Measurements from ENCODE around the gene SPRYD3.

SPRYD3 gene

DNA sequence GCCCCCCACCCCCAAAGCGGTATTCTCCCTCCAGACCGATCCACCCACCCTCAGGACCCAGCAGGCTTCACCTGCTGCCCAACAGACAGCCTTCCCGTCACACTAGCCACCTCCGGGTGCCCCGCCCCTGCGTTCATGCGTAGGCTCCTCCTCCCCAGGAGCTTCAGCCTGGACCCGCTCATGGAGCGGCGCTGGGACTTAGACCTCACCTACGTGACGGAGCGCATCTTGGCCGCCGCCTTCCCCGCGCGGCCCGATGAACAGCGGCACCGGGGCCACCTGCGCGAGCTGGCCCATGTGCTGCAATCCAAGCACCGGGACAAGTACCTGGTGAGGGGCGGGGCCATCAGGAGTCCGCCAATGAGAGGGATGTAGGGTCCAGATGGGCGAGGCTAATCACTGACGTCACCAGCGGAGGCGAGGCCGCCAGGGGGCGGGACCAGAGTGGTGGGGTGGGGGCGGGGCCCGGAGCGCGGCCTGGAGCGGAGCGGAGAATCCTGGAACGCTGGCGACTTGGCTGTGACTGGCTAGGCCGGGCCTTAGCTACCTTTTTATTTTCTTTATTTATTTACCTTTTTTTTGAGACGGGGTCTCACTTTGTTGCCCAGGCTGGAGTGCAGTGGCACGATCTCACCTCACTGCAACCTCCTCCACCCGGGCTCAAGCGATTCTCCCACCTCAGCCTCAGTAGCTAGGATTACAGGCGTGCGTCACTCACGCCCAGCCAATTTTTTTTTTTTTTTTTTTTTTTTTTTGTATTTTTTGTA, 24.9 kb downstream of the SPRYD3 start:
- Mint-ChIP-seq H3K27me3 (no peaks in the 10 kb centered on the region), H3K9me3 (no peaks in the 10 kb centered on the region), H3K4me3 (peak overlapping the region; percentile 94), H3K4me1 (ENCODE audit: low read depth) (peaks cover 11% of the 10 kb centered on the region), H3K36me3 (ENCODE audit: low read depth) (no peaks in the 10 kb centered on the region), H3K27ac (peak overlapping the region; percentile 88)

DNA sequence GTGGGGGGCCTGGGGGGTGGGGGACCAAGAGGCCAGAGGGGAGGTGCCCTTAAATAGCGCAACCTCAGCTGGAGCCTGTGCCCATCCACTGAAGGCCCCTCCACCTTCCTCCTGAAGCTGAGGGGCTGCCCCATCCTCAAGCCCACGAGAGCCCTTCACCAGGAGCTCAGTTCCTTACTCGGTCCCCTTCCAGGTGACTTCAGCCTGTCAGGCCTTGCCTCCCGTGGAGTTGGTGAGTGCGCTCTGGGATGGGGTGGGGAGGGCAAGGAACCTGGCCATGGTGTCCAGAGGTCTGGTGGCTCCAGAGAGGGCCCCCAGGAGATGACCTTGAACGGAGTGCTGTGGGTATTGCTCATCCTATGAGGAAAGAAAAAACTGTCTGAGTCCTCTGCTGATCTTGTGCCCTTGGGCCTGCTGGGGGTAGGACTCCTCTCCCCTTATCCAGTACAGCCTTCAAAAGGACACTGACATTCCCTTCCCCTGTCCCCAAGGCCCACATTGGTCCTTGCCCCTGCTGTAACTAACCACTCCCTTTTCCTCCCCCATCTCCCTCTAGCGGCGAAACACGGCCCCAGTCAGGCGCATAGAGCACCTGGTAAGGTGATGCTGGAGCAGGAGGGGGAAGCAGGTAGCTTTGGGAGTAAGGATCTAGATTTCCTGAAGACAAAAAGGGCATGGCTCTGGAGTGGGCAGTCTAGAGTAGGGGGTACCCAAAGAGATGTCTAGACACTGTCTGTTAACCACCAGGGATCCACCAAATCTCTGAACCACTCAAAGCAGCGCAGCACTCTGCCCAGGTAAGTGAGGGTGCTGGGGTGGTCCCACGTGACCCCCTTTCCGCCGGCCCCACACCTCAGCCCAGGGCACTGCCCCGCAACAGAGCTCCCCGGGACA, 25.7 kb downstream of the SPRYD3 start:
- no peaks in the 10 kb centered on the region for H3K9me3 Mint-ChIP-seq
- no peaks in the 10 kb centered on the region for H3K27me3 Mint-ChIP-seq
- H3K27ac Mint-ChIP-seq: peak overlapping the region; percentile 88
- peaks cover 19% of the 10 kb centered on the region for H3K4me1 Mint-ChIP-seq (ENCODE audit: low read depth)
- H3K36me3 Mint-ChIP-seq (ENCODE audit: low read depth): no peaks in the 10 kb centered on the region
- peak overlapping the region; percentile 94 for H3K4me3 Mint-ChIP-seq

DNA sequence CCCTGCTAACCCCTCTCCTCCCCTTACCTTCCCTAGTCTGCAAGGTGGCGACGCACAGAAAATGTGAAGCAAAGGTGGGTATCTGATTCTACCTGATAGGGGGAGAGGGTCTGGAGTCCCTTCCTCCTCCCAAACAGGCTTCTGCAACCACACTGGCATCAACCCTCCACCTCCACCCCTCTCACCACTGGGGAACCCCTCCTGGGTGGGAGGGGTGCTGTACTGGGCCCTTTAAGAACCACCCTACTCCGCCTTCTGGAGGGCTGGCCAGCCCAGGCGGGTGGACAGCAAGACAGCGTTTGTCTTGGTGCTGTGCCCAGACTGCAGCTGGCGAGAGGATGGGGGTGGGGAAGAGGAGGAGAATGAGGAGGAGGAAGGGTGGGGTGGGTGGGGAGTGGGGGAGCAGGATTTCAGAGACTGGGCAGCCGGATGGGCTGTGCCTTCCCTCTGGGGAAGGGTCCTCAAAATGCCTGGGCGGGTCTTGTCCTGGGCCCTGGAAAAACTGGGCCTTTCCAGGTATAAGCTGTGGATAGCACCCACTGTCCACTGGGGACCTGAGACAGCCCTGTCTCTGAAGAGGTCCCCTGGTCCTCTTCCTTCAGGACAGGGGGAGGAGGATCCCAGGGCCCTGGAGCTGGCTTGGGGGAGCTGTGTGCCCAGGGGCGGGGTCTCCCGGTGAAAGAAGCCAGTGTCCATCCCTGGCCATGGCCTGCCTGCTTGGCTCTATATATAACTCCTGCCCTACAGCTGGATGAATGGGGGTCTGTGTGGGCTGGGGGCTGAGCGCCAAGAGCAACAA, 26.6 kb downstream of the SPRYD3 start:
- no peak overlapping the region for H3K4me3 Mint-ChIP-seq
- no peaks in the 10 kb centered on the region for H3K27me3 Mint-ChIP-seq
- H3K36me3 Mint-ChIP-seq (ENCODE audit: low read depth): no peaks in the 10 kb centered on the region
- H3K27ac Mint-ChIP-seq: no peak overlapping the region
- peaks cover 25% of the 10 kb centered on the region for H3K4me1 Mint-ChIP-seq (ENCODE audit: low read depth)
- H3K9me3 Mint-ChIP-seq: no peaks in the 10 kb centered on the region

DNA sequence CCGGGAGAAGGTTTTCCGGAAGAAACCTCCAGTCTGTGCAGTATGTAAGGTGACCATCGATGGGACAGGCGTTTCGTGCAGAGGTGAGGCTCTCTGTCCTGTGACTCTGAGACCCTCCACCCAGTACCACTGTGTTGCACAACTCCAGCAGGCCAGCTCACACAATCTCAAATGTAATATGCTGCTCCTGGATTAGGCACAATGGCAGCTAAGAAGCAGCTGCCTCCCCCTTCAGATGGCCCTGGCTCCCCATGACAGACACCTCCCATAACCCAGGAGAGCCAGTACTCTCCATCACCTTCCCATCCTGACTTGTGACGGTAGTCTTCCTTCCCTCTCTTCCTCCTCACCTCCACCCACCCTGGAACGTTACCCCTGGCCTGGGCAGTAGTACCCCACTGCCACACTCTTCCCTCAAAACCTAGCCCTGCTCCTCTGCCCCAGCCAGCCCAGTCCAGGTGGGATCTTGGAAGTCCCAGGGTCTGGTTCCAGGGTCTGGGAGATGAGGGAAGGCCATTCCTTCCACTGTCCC, 27.2 kb downstream of the SPRYD3 start:
- no peak overlapping the region for H3K4me3 Mint-ChIP-seq
- no peak overlapping the region for H3K27ac Mint-ChIP-seq
- no peaks in the 10 kb centered on the region for H3K27me3 Mint-ChIP-seq
- no peaks in the 10 kb centered on the region for H3K9me3 Mint-ChIP-seq
- H3K36me3 Mint-ChIP-seq (ENCODE audit: low read depth): no peaks in the 10 kb centered on the region
- peaks cover 26% of the 10 kb centered on the region for H3K4me1 Mint-ChIP-seq (ENCODE audit: low read depth)

DNA sequence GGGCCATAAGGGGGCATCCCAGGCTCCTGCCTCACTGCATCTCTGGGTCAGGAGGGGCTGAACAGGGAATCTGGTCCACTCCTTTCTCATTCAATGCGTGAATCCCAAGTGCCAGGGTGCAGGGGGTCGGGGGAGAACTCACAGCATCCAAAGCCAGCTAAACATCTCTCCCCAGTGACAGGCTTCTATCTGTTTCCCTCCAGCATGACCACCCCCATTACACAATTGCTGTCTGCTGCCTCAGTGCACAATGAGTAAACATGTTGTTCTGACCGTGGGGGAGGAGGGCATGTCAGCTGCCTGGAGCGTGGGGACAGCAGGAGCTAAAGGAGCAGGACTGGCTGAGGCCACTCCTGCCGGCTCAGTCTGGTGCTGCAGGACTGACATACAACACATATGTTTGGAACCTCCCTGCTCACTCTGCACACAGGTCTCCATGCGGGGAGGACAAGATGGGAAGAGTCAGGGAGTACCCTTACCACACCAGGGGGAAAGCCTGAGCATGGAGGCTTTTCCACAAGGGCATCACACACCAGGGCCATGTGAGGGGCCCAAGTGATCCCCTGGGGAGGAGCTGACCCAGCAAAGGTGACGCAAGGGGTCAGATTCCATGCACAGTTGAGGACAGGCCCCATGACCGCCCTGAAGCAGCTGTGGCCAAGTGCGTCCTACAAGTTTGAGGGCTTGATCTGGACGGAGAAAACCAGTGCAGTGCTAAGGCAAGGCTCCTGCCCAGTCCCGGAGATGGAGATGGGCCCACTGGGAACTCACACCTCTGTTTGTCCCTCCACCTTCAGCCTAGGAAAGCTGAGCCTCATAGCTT, 27.9 kb downstream of the SPRYD3 start:
- Mint-ChIP-seq H3K27me3 (no peaks in the 10 kb centered on the region), H3K36me3 (ENCODE audit: low read depth) (no peaks in the 10 kb centered on the region), H3K27ac (no peak overlapping the region), H3K4me3 (no peak overlapping the region), H3K9me3 (no peaks in the 10 kb centered on the region), H3K4me1 (ENCODE audit: low read depth) (peaks cover 33% of the 10 kb centered on the region)

DNA sequence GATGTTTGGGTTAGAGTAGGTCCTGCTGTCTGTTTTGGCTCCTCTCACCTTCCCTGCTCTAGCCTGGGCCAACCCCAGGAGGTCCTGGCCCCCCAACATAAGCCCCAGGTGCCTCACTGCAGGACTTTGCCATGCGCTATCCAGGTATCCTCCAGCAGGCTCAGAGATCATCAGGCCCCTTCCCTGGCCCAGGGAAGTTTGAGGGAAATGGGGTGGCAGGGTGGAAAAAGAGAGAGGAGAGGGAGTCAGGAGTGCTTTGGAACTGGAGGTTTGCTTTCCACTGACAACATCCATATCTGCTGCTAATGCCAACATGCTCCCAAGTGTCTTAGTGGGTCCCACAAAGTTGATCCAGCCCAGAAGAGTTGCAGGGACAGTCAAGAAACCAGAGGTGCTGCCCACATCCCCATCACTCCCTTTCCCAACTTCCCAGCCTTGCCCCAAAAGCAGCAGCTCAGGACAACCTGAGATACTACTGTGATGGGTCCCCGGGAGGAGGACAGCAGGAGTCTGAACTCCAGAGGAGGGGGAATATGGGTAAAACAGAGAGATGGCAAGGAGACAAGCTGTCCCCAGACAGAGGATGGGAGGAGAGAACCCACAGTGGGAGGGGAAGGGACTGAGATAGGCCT, 28.6 kb downstream of the SPRYD3 start:
- Mint-ChIP-seq H3K9me3 (no peaks in the 10 kb centered on the region), H3K36me3 (ENCODE audit: low read depth) (no peaks in the 10 kb centered on the region), H3K4me3 (no peak overlapping the region), H3K27me3 (peaks cover 5% of the 10 kb centered on the region), H3K4me1 (ENCODE audit: low read depth) (peaks cover 40% of the 10 kb centered on the region), H3K27ac (no peak overlapping the region)

DNA sequence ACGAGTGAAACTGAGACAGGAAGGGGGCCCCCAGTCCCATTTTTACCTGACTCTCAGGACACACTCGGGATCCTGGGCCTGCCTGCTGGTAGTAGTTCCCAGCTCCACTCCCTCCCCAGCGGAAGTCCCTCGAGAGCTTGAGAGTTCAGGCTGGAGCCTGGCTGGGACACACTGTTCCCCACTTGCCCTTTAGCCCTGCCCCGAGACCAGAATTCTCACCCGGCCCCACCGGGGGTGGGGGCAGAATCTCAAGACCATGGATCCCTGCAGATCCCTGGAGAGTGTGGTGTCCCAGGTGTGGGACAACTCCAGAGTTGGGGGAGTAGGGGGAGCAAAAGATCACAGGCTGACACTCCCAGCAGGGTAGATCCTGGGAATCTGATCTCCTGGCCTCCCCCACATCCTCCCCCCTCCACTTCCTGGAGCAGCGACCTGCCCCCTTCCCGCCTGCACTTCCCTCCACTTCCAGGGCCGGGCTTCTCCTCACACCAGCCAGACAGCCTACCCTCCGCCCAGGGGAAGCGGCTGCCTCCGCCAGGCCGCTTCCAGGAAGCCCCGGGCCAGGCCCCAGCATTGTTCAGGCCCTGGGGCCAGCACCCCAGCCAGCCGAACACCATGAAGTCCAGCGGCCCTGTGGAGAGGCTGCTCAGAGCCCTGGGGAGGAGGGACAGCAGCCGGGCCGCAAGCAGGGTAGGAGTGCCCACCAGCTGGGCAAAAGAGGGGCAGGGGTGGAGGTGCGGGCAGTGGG, 29.4 kb downstream of the SPRYD3 start, which contains the start of gene TNS2:
TNS2 (plus strand) TSS at position 495 of the 748 bp plus-strand sequence; CDS start at position 616, 121 bp downstream.
- H3K4me3 Mint-ChIP-seq: no peak within 1 kb of the TSS
- no peaks in the 10 kb centered on the region for H3K36me3 Mint-ChIP-seq (ENCODE audit: low read depth)
- peaks cover 5% of the 10 kb centered on the region for H3K27me3 Mint-ChIP-seq
- no peak within 1 kb of the TSS for H3K27ac Mint-ChIP-seq
- no peaks in the 10 kb centered on the region for H3K9me3 Mint-ChIP-seq
- peaks cover 42% of the 10 kb centered on the region for H3K4me1 Mint-ChIP-seq (ENCODE audit: low read depth)

DNA sequence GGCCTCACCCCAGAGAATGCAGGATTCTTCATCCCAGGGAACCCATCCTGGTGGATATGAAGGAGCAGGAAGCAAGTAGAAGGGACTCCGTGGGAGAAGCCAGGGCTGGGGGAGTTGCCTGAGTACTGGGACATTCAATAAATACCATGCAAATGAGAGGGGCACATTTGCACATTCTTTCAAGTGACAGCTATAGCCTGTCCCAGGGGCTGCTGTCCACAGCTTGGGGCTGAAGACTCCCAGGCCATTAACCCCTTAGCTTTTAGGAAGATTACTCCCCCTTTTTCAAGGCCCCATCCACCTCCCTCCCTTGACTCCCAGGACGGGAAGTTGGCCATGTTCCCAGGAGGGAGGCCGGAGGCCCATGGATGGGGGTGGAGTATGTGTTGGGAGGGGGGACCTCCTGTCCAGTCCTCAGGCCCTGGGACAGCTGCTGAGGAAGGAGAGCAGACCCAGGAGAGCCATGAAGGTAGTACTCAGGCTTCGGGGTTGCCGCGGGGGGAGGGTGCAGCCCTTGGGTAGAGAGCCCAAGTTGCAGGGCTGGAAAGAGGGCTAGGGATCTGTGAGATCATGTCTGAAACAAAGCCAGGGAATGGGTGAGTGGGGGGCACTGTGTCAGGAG, 30.3 kb downstream of the SPRYD3 start:
- Mint-ChIP-seq H3K27me3 (peaks cover 5% of the 10 kb centered on the region), H3K9me3 (no peaks in the 10 kb centered on the region), H3K27ac (no peak overlapping the region), H3K36me3 (ENCODE audit: low read depth) (no peaks in the 10 kb centered on the region), H3K4me1 (ENCODE audit: low read depth) (peaks cover 37% of the 10 kb centered on the region), H3K4me3 (no peak overlapping the region)

DNA sequence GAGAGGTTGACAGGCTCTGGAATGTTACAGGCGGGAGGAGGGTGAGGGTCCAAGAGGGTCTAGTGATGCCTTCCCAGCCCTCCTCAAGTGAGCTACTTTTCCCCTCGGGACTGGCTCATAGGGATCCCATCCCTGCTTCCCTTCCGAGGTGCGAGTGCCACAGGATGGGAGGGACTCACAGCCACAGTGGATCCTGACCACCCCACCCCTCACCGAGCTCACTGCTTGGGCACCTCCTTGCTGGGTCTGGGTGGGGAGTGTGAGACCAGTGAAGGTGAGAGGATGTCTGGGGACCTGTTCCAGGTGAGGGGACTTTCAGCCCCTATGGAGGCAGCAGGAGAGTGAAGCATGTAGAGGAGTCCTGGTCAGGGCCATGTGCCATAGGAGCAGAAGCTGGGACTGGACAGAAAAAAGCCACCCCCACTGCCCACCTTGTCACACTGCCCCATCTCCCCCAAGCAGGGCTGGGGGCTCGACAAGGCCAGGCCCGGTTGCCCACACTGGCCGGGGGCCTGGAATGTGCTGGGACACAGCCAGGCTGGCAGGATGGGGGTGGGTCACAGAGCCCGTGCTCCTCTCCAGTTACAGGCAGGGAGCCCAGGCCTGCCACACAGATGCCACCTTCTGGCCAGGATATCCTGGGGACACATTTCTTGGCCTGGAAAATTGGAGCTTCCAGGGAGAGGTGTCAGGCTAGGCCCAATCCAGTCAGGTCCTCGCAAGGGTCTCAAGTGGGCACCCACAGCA, 31.0 kb downstream of the SPRYD3 start:
- Mint-ChIP-seq H3K36me3 (ENCODE audit: low read depth) (no peaks in the 10 kb centered on the region), H3K9me3 (no peaks in the 10 kb centered on the region), H3K4me1 (ENCODE audit: low read depth) (peaks cover 34% of the 10 kb centered on the region), H3K27me3 (peaks cover 5% of the 10 kb centered on the region), H3K27ac (no peak overlapping the region), H3K4me3 (peak overlapping the region; percentile 62)

DNA sequence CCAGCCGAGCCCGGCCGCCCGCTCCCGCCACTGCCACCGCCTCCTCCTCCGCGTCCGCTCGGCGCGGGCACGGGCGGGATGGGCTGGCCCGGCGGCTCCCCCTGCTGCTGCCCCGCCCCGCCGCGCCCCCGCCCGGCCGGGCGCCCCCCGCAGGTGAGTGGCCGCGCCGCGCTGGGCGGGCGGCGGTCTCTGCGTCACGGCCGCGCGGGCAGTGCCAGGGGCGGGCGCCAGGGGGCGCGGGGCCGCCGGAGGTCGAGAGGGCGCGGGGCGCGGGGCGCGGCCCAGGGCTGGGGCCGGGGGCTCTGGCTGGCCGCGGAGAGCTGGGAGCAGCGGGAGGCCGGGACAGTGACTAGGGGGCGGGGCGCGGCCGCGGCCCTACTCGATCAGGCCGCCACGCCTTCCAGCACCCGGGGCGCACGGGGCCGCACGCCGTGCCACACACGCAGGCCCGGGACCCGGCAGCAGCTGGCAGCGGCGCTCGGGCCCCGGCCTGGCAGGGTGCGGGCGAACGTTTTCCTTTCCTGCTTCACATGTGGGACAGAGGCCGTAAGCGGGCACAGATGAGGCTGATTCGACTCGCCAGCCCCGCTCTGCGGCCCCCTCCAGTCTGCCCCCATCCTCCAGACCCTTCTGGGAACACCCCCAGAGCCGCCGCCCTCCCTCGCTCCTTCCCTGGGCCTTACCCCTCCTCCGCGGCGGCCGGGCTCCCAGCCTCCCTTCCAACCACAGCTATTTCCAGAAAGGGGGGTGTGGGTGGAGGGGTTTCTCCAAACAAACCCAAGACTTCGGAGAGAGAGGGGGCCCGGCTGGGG, 31.8 kb downstream of the SPRYD3 start:
- H3K27ac Mint-ChIP-seq: no peak overlapping the region
- H3K4me3 Mint-ChIP-seq: peak overlapping the region; percentile 62
- peaks cover 5% of the 10 kb centered on the region for H3K27me3 Mint-ChIP-seq
- peaks cover 1% of the 10 kb centered on the region for H3K36me3 Mint-ChIP-seq (ENCODE audit: low read depth)
- H3K4me1 Mint-ChIP-seq (ENCODE audit: low read depth): peaks cover 34% of the 10 kb centered on the region
- no peaks in the 10 kb centered on the region for H3K9me3 Mint-ChIP-seq

DNA sequence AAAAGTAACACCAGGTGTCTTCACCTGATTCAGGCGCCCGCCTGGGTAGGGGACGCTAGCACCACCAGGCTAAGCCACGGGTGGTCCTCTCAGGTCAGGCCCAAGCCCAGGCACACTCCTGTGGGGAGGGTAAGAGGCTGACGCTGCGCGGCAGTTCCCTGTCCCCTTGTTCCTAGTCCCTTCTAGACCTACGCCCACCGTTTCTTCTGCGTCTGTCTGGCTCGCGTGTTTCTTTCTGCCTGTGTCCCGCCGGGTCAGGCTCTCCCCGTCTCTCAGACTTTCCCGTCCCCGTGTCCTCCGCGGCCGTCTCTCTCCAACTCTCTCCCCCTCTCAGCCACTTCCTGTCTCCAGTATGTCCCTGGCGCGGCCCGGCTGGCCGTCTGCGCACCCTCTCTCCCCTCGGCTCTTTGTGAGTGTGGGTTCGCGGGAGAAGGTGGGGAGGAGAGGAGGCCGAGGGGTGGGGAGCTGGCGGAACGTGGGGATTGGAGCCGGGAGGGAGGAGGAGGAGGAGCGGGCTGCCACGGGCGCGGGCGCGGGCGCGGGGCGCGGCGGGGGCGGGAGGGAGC, 32.5 kb downstream of the SPRYD3 start:
- Mint-ChIP-seq H3K36me3 (ENCODE audit: low read depth) (peaks cover 7% of the 10 kb centered on the region), H3K4me1 (ENCODE audit: low read depth) (peaks cover 34% of the 10 kb centered on the region), H3K27me3 (peaks cover 5% of the 10 kb centered on the region), H3K9me3 (no peaks in the 10 kb centered on the region), H3K4me3 (peak overlapping the region; percentile 93), H3K27ac (peak overlapping the region; percentile 86)

Measured in stimulated activated naive CD8-positive, alpha-beta T cell treated with anti-CD3 and anti-CD28 coated beads, Interleukin-15, Interleukin-2, amounts not matched to agents 100 ng/mL and 50 ng/mL, for 24 hours (primary cell).